D721Med (cell line): Measurements from ENCODE around the gene BYSL.

Source experiments
- DNase-seq: peaks from one replicate; pipeline ENCODE4 v3.0.0; 2011; ENCODE audit warnings: low spot score; ENCODE audit not compliant: insufficient read length
- FAIRE-seq: peaks from 2 replicates; lab custom pipeline; 2011; peaks lifted over from hg19 to GRCh38; lab: Jason Lieb, UNC
- CTCF ChIP-seq: IDR thresholded peaks from 2 replicates; pipeline ENCODE4 v1.5.1; 2012; ENCODE audit warnings: mild to moderate bottlenecking, control low read depth; ENCODE audit not compliant: insufficient read depth; ENCODE audit errors: missing control alignments

BYSL gene

GRCh38 chr6:41894366-41895299, 26.7 kb upstream of the BYSL start:
- TF ChIP-seq CTCF = no peak
- no peak for FAIRE-seq
- no peak for DNase-seq

GRCh38 chr6:41895300-41896233, 25.7 kb upstream of the BYSL start, which contains the start of gene USP49:
Gene USP49 (minus strand): TSS chr6:41895375. CDS start chr6:41806983, 88,392 bp downstream.
- DNase-seq (peak; percentile 52), FAIRE-seq (no peak)
- TF ChIP-seq CTCF = no peak

- FAIRE-seq = no peak
- TF ChIP-seq CTCF = no peak
- DNase-seq = no peak
Measured at GRCh38 chr6:41896281-41896680, 25.0 kb upstream of the BYSL start.

- FAIRE-seq (no peak), DNase-seq (no peak)
- TF ChIP-seq CTCF = no peak
Measured at GRCh38 chr6:41900861-41901260, 20.4 kb upstream of the BYSL start.

GRCh38 chr6:41901882-41902519, 19.3 kb upstream of the BYSL start:
- no peak for FAIRE-seq
- no peak for TF ChIP-seq CTCF

GRCh38 chr6:41909727-41910126, 11.6 kb upstream of the BYSL start:
- DNase-seq = no peak
- no peak for FAIRE-seq
- no peak for TF ChIP-seq CTCF

More at GRCh38 chr6:41901882-41902519, 19.3 kb upstream of the BYSL start:
- DNase-seq = no peak
